ENCODE results near the gene ENO3.

GRCh38 chr17:4933646-4934045, 17.3 kb upstream of the ENO3 start:
- no peak for TF ChIP-seq CTCF (IDR thresholded peaks at IDR 0.05)
- TF ChIP-seq TCF7L2 (IDR thresholded peaks at IDR 0.05; ENCODE audit: low read depth, low read length), result no peak
- no peak for TF ChIP-seq REST (IDR thresholded peaks at IDR 0.05; ENCODE audit: insufficient read depth in 1 of 2, low read depth in 2 of 2, low read length in 1 of 2)
- TF ChIP-seq POLR2AphosphoS5 (IDR thresholded peaks at IDR 0.05; ENCODE audit: low read depth, low read length), result no peak
- TF ChIP-seq SIN3A (IDR thresholded peaks at IDR 0.05; ENCODE audit: borderline replicate concordance, insufficient read depth, low read depth, low read length), result no peak

Data from Panc1 (cell line).